Measurements from ENCODE around the gene BCAS3.
"Not testable (repeated sequence)": the region's sequence is repeated elsewhere in the genome, so short reads cannot be mapped to it uniquely, and the experiment has no call there.

Gene BCAS3

GRCh38 chr17:60748204-60748603, 70.6 kb downstream of the BCAS3 start:
- DNase-seq, result no peak

GRCh38 chr17:60749050-60749449, 71.4 kb downstream of the BCAS3 start:
- DNase-seq, result no peak

- no peak for DNase-seq
Observed at GRCh38 chr17:60749708-60750107, 72.1 kb downstream of the BCAS3 start.

- no peak for DNase-seq
Observed at GRCh38 chr17:60750640-60751039, 73.0 kb downstream of the BCAS3 start.

- no peak for DNase-seq
Observed at GRCh38 chr17:60751884-60752283, 74.2 kb downstream of the BCAS3 start.

- no peak for DNase-seq
Observed at GRCh38 chr17:60752873-60753577, 75.4 kb downstream of the BCAS3 start.

GRCh38 chr17:60754057-60754604, 76.5 kb downstream of the BCAS3 start:
- DNase-seq, result no peak

GRCh38 chr17:60756798-60757197, 79.1 kb downstream of the BCAS3 start:
- DNase-seq, result not testable (repeated sequence)

GRCh38 chr17:60757437-60757836, 79.8 kb downstream of the BCAS3 start:
- no peak for DNase-seq

GRCh38 chr17:60759756-60760155, 82.1 kb downstream of the BCAS3 start:
- no peak for DNase-seq

GRCh38 chr17:60761301-60761700, 83.7 kb downstream of the BCAS3 start:
- DNase-seq, result not testable (repeated sequence)

GRCh38 chr17:60766778-60767190, 89.1 kb downstream of the BCAS3 start:
- no peak for DNase-seq

- no peak for DNase-seq
Observed at GRCh38 chr17:60767744-60768308, 90.2 kb downstream of the BCAS3 start.

- DNase-seq, result no peak
Observed at GRCh38 chr17:60769327-60769726, 91.7 kb downstream of the BCAS3 start.

- DNase-seq, result no peak
Observed at GRCh38 chr17:60770946-60771422, 93.3 kb downstream of the BCAS3 start.

- DNase-seq, result not testable (repeated sequence)
Observed at GRCh38 chr17:60771621-60772020, 94.0 kb downstream of the BCAS3 start.

GRCh38 chr17:60773552-60773951, 95.9 kb downstream of the BCAS3 start:
- DNase-seq, result no peak

GRCh38 chr17:60781880-60782412, 104.3 kb downstream of the BCAS3 start:
- no peak for DNase-seq

GRCh38 chr17:60782742-60783141, 105.1 kb downstream of the BCAS3 start:
- DNase-seq, result no peak

- no peak for DNase-seq
Observed at GRCh38 chr17:60790205-60790604, 112.6 kb downstream of the BCAS3 start.

GRCh38 chr17:60792250-60792898, 114.7 kb downstream of the BCAS3 start:
- DNase-seq, result no peak

GRCh38 chr17:60798576-60798975, 120.9 kb downstream of the BCAS3 start:
- no peak for DNase-seq

- DNase-seq, result no peak
Observed at GRCh38 chr17:60802377-60802776, 124.7 kb downstream of the BCAS3 start.

GRCh38 chr17:60803059-60803458, 125.4 kb downstream of the BCAS3 start:
- DNase-seq, result no peak

Measured in activated CD4-positive, alpha-beta T cell treated with anti-CD3 and anti-CD28 coated beads, Interleukin-2, Interleukin-6, amounts not matched to agents 100 ng/mL and 50 ng/mL, durations not matched to agents 16 hours and 8 hours (primary cell).